ENCODE results near the gene RHOBTB1. TPM values are rescaled to one million over a fixed set of nuclear protein-coding genes. Genes with fewer than 3 reads are reported as not detected.
A peak's percentile ranks its signal among the peaks of the same experiment; 100 is the strongest.

The RHOBTB1 gene, protein sequence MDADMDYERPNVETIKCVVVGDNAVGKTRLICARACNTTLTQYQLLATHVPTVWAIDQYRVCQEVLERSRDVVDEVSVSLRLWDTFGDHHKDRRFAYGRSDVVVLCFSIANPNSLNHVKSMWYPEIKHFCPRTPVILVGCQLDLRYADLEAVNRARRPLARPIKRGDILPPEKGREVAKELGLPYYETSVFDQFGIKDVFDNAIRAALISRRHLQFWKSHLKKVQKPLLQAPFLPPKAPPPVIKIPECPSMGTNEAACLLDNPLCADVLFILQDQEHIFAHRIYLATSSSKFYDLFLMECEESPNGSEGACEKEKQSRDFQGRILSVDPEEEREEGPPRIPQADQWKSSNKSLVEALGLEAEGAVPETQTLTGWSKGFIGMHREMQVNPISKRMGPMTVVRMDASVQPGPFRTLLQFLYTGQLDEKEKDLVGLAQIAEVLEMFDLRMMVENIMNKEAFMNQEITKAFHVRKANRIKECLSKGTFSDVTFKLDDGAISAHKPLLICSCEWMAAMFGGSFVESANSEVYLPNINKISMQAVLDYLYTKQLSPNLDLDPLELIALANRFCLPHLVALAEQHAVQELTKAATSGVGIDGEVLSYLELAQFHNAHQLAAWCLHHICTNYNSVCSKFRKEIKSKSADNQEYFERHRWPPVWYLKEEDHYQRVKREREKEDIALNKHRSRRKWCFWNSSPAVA
- 10 to 100 TPM; 10.4 to 28.3 (median 13.7) TPM for total RNA-seq

GRCh38 chr10:60944058-60944909, at the start of gene RHOBTB1:
TSS of gene RHOBTB1 (minus strand) at chr10:60944185. CDS start at chr10:60911542, 32,643 bp downstream.
- Histone ChIP-seq H3K4me1 (peaks cover 13 to 29% (median 23%) of the 10 kb centered on the region in 4 donors), H3K4me3 (peak within 1 kb of the TSS; percentile 54 to 89 (median 68)), H3K27ac (peak within 1 kb of the TSS; percentile 96 to 98 (median 96)), H3K9me3 (no peaks in the 10 kb centered on the region), H3K36me3 (no peaks in the 10 kb centered on the region), H3K27me3 (peaks cover 0 to 7% (median 0%) of the 10 kb centered on the region in 4 donors)
- peak; percentile 90 to 94 for ATAC-seq (ENCODE audit: low FRiP score in 2 of 2)
- TF ChIP-seq POLR2A (IDR thresholded peaks at IDR 0.05) (peak in 3 of 4 donors; percentile 50 to 86 (median 79)), EP300 (IDR thresholded peaks at IDR 0.05) (peak in 2 of 4 donors; percentile 17 to 34), POLR2AphosphoS5 (IDR thresholded peaks at IDR 0.05) (peak; percentile 66 to 80)
- TF ChIP-seq, protein P1, sequence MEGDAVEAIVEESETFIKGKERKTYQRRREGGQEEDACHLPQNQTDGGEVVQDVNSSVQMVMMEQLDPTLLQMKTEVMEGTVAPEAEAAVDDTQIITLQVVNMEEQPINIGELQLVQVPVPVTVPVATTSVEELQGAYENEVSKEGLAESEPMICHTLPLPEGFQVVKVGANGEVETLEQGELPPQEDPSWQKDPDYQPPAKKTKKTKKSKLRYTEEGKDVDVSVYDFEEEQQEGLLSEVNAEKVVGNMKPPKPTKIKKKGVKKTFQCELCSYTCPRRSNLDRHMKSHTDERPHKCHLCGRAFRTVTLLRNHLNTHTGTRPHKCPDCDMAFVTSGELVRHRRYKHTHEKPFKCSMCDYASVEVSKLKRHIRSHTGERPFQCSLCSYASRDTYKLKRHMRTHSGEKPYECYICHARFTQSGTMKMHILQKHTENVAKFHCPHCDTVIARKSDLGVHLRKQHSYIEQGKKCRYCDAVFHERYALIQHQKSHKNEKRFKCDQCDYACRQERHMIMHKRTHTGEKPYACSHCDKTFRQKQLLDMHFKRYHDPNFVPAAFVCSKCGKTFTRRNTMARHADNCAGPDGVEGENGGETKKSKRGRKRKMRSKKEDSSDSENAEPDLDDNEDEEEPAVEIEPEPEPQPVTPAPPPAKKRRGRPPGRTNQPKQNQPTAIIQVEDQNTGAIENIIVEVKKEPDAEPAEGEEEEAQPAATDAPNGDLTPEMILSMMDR (IDR thresholded peaks at IDR 0.05) = peak in 1 of 6 experiments; percentile 13
- peak; percentile 80 to 95 for DNase-seq
- 1% methylated on average over 71 of the region's 77 CpGs; no CpG with 5 or more reads in 1 of the 2 donors for WGBS, 2 donors

DNA sequence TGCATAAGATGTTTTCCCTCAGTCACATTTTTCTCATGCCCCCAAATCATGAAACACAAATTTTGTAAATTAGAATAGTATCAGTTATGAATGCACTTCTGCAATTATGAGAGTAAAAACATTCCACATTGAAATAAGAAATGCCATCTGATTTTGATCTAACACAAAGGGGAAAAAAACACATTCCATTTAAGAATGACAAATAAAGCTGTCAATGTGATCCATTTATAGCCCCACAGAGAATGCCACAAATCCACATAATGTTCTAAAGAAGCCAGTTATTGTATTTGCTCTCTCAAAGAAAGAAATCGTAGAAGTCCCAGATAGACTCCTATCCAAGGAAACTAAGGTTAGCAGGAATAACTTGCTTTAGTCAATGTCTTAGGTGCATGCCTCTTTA, 48.7 kb upstream of the RHOBTB1 start:
- Histone ChIP-seq H3K27me3 (no peaks in the 10 kb centered on the region), H3K4me3 (no peak overlapping the region), H3K27ac (no peak overlapping the region), H3K36me3 (no peaks in the 10 kb centered on the region), H3K4me1 (no peaks in the 10 kb centered on the region), H3K9me3 (no peaks in the 10 kb centered on the region)
- WGBS, 2 donors = 89 to 92% methylated on average over 1 of the region's 1 CpG
- TF ChIP-seq POLR2A (IDR thresholded peaks at IDR 0.05) = no peak
- no peak for TF ChIP-seq POLR2AphosphoS5 (IDR thresholded peaks at IDR 0.05)
- TF ChIP-seq EP300 (IDR thresholded peaks at IDR 0.05) = no peak
- TF ChIP-seq, protein P1 (IDR thresholded peaks at IDR 0.05) = no peak
- DNase-seq (no peak), ATAC-seq (ENCODE audit: low FRiP score in 2 of 2) (no peak)

DNA sequence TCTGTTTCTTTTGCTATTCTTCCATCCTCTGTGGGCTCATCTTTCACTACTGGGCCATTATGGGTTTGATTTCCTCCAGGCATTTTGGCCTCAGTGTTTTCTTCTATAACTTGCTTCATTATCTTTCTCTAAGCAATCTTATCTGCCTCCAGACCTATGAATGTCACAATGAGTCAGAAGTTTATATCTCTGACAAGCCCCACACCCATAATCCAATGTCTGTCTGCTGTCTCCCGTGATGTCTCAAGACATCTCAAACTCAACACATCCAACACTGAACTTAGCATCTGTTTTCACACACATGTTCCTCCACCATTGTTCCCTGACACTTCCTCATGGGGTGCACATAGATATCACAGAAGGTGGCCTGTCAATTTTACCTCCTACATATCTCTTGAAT, 46.7 kb upstream of the RHOBTB1 start:
- Histone ChIP-seq H3K4me3 (no peak overlapping the region), H3K27me3 (no peaks in the 10 kb centered on the region), H3K27ac (no peak overlapping the region), H3K36me3 (no peaks in the 10 kb centered on the region), H3K9me3 (no peaks in the 10 kb centered on the region), H3K4me1 (no peaks in the 10 kb centered on the region)
- DNase-seq (no peak), ATAC-seq (ENCODE audit: low FRiP score in 2 of 2) (no peak)
- 95 to 96% methylated on average over 1 of the region's 1 CpG for WGBS, 2 donors
- TF ChIP-seq, protein P1 (IDR thresholded peaks at IDR 0.05) = no peak
- TF ChIP-seq POLR2A (IDR thresholded peaks at IDR 0.05) (no peak), POLR2AphosphoS5 (IDR thresholded peaks at IDR 0.05) (no peak), EP300 (IDR thresholded peaks at IDR 0.05) (no peak)

GRCh38 chr10:60989400-60989876, 45.5 kb upstream of the RHOBTB1 start:
- Histone ChIP-seq H3K4me3 (no peak overlapping the region), H3K4me1 (no peaks in the 10 kb centered on the region), H3K27ac (no peak overlapping the region), H3K27me3 (no peaks in the 10 kb centered on the region), H3K36me3 (no peaks in the 10 kb centered on the region), H3K9me3 (no peaks in the 10 kb centered on the region)
- DNase-seq = no peak
- 58 to 72% methylated on average over 4 of the region's 4 CpGs for WGBS, 2 donors
- TF ChIP-seq POLR2A (IDR thresholded peaks at IDR 0.05) = no peak
- TF ChIP-seq POLR2AphosphoS5 (IDR thresholded peaks at IDR 0.05) = no peak
- TF ChIP-seq EP300 (IDR thresholded peaks at IDR 0.05) = no peak
- TF ChIP-seq, protein P1 (IDR thresholded peaks at IDR 0.05) = no peak
- no peak for ATAC-seq (ENCODE audit: low FRiP score in 2 of 2)

Measured in upper lobe of left lung (tissue), 6 donors.